Upper lobe of left lung (tissue), 6 donors: Measurements from ENCODE around the gene PCBD1. TPM values are rescaled to one million over a fixed set of nuclear protein-coding genes. Genes with fewer than 3 reads are reported as not detected.

Source experiments
- ATAC-seq, 2 donors: fragments of 200-7000 bp; cut with Tn5 transposase; one replicate each; pipeline ENCODE4 v1.9.1; 2022; ENCODE audit warnings: mild to moderate bottlenecking in 2 of 2, moderate library complexity in 2 of 2; ENCODE audit not compliant: low FRiP score in 2 of 2
- DNase-seq, 2 donors: peaks; one replicate each; pipeline ENCODE4 v3.0.0-alpha.2; 2019 to 2020
- H3K27ac ChIP-seq, 4 donors: fragments of 200-600 bp; sonication (generic); one replicate each; pipeline ENCODE4 v1.5.1; 2016 to 2019
- H3K27me3 ChIP-seq, 4 donors: fragments of 200-600 bp; sonication (generic); one replicate each; pipeline ENCODE4 v1.5.1; 2017 to 2019
- H3K36me3 ChIP-seq, 4 donors: fragments of 200-600 bp; sonication (generic); one replicate each; pipeline ENCODE4 v1.5.1; 2016 to 2019
- H3K4me1 ChIP-seq, 4 donors: fragments of 200-600 bp; sonication (generic); one replicate each; pipeline ENCODE4 v1.5.1; 2018 to 2019
- H3K4me3 ChIP-seq, 4 donors: fragments of 200-600 bp; sonication (generic); one replicate each; pipeline ENCODE4 v1.5.1; 2017 to 2019; ENCODE audit warnings: mild to moderate bottlenecking in 2 of 4, moderate library complexity in 1 of 4
- H3K9me3 ChIP-seq, 4 donors: fragments of 200-600 bp; sonication (generic); one replicate each; pipeline ENCODE4 v1.5.1; 2018 to 2019
- CTCF ChIP-seq, 6 experiments: fragments of 450-650 bp in 4 of 6; fragments of 200-600 bp in 2 of 6; sonication (generic) in 2 of 6; IDR thresholded peaks; one replicate each; pipeline ENCODE4 v1.5.1; 2016 to 2019; ENCODE audit warnings: antibody characterized with exemption in 6 of 6
- EP300 ChIP-seq, 4 donors: sonication (generic); formaldehyde crosslinking; IDR thresholded peaks; one replicate each; pipeline ENCODE4 v1.5.1; 2017; ENCODE audit warnings: antibody characterized with exemption in 4 of 4, control low read depth in 2 of 4
- POLR2A ChIP-seq, 4 donors: fragments of 450-650 bp; IDR thresholded peaks; one replicate each; pipeline ENCODE4 v1.5.1; 2016 to 2017; ENCODE audit warnings: antibody characterized with exemption in 4 of 4, mild to moderate bottlenecking in 2 of 4
- POLR2AphosphoS5 ChIP-seq, 2 donors: sonication (generic); formaldehyde crosslinking; IDR thresholded peaks; one replicate each; pipeline ENCODE4 v1.5.1; 2017; ENCODE audit warnings: antibody characterized with exemption in 2 of 2
- WGBS, 2 donors: methylation state at CpG; one replicate each; pipeline ENCODE4 v1.1.5; 2017 to 2018; 5-methylcytosine and 5-hydroxymethylcytosine counted together
- total RNA-seq, 6 donors: library from RNA; depleted of rRNA in 4 of 6; stranded (reverse); fragments of >200 nt in 4 of 6; gene quantifications; one replicate each; pipeline versions ENCODE4 v1.1.0 to v1.2.1, GENCODE V29; 2016 to 2021
- donor health status: DM: no; HTN: no; CAD: no; lungs with moderate emphysema.
- donor health status: DM: no; HTN: yes; CAD: no; lungs with severe emphysema.

PCBD1 gene
- total RNA-seq, 6 donors from 2014 or later = 40.9 to 99.1 (median 71.9) TPM

DNA sequence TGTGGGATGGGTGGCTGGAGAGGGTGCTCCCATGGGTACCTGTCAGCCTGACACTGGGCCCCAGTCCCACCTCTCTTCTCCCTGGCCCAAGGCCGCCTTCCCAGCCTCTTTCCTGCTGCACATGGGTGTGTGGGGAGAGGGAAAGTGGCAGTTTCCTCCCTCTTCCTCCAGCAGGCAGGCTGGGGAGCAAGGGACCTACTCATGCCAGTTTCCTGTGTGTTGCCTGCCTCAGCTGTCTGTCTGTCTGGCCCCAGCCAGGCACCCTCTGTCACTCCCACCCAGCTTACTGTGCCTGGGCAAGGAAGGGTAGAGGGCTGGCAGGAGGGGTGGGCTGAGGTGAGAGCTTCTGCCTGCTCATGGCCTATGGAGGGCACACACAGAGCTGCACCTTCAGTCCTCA, 46.3 kb upstream of the PCBD1 start:
- Histone ChIP-seq H3K9me3 (no peaks in the 10 kb centered on the region), H3K4me3 (no peak overlapping the region), H3K27me3 (no peaks in the 10 kb centered on the region), H3K27ac (no peak overlapping the region), H3K4me1 (no peaks in the 10 kb centered on the region), H3K36me3 (no peaks in the 10 kb centered on the region)
- no peak for TF ChIP-seq POLR2A (IDR thresholded peaks at IDR 0.05)
- no peak for TF ChIP-seq POLR2AphosphoS5 (IDR thresholded peaks at IDR 0.05)
- no peak for TF ChIP-seq CTCF (IDR thresholded peaks at IDR 0.05)
- TF ChIP-seq EP300 (IDR thresholded peaks at IDR 0.05) = no peak
- ATAC-seq (no peak), DNase-seq (no peak)
- 76 to 80% methylated on average over 1 of the region's 1 CpG for WGBS, 2 donors

GRCh38 chr10:70932392-70933196, 44.2 kb upstream of the PCBD1 start:
- Histone ChIP-seq H3K27ac (no peak overlapping the region), H3K36me3 (no peaks in the 10 kb centered on the region), H3K4me3 (no peak overlapping the region), H3K4me1 (no peaks in the 10 kb centered on the region), H3K27me3 (no peaks in the 10 kb centered on the region), H3K9me3 (no peaks in the 10 kb centered on the region)
- DNase-seq = no peak
- no peak for ATAC-seq
- no peak for TF ChIP-seq CTCF (IDR thresholded peaks at IDR 0.05)
- TF ChIP-seq POLR2A (IDR thresholded peaks at IDR 0.05) = no peak
- TF ChIP-seq EP300 (IDR thresholded peaks at IDR 0.05) = no peak
- TF ChIP-seq POLR2AphosphoS5 (IDR thresholded peaks at IDR 0.05) = no peak
- WGBS, 2 donors = 66 to 69% methylated on average over 7 to 9 of the region's 9 CpGs

GRCh38 chr10:70931168-70931815, 42.9 kb upstream of the PCBD1 start:
- DNase-seq (no peak), ATAC-seq (no peak)
- Histone ChIP-seq H3K4me1 (no peaks in the 10 kb centered on the region), H3K9me3 (no peaks in the 10 kb centered on the region), H3K36me3 (no peaks in the 10 kb centered on the region), H3K27me3 (no peaks in the 10 kb centered on the region), H3K4me3 (no peak overlapping the region), H3K27ac (no peak overlapping the region)
- WGBS, 2 donors = 64 to 69% methylated on average over 6 to 15 of the region's 15 CpGs
- no peak for TF ChIP-seq EP300 (IDR thresholded peaks at IDR 0.05)
- no peak for TF ChIP-seq POLR2AphosphoS5 (IDR thresholded peaks at IDR 0.05)
- TF ChIP-seq CTCF (IDR thresholded peaks at IDR 0.05) = no peak
- TF ChIP-seq POLR2A (IDR thresholded peaks at IDR 0.05) = no peak

GRCh38 chr10:70930263-70931000, 42.1 kb upstream of the PCBD1 start:
- no peak overlapping the region for H3K27ac ChIP-seq
- WGBS, 2 donors = 76 to 84% methylated on average over 17 of the region's 17 CpGs
- TF ChIP-seq EP300 (IDR thresholded peaks at IDR 0.05) (no peak), POLR2A (IDR thresholded peaks at IDR 0.05) (no peak)
- H3K9me3 ChIP-seq = no peaks in the 10 kb centered on the region
- no peak for DNase-seq
- peaks cover 0 to 4% (median under 1%) of the 10 kb centered on the region in 4 donors for H3K4me1 ChIP-seq
- H3K4me3 ChIP-seq = no peak overlapping the region
- ATAC-seq = no peak
- no peaks in the 10 kb centered on the region for H3K36me3 ChIP-seq
- H3K27me3 ChIP-seq = no peaks in the 10 kb centered on the region

GRCh38 chr10:70928140-70928539, 39.8 kb upstream of the PCBD1 start:
- DNase-seq (no peak), ATAC-seq (no peak)
- Histone ChIP-seq H3K36me3 (no peaks in the 10 kb centered on the region), H3K27me3 (no peaks in the 10 kb centered on the region), H3K4me1 (peaks cover 0 to 7% (median 1%) of the 10 kb centered on the region in 4 donors), H3K9me3 (no peaks in the 10 kb centered on the region), H3K4me3 (no peak overlapping the region), H3K27ac (no peak overlapping the region)
- TF ChIP-seq POLR2AphosphoS5 (IDR thresholded peaks at IDR 0.05) (no peak), CTCF (IDR thresholded peaks at IDR 0.05) (no peak), POLR2A (IDR thresholded peaks at IDR 0.05) (no peak), EP300 (IDR thresholded peaks at IDR 0.05) (no peak)
- 53 to 63% methylated on average over 2 to 8 of the region's 8 CpGs for WGBS, 2 donors
